GM12878 (cell line): ENCODE measurements around the gene LTB. TPM values are rescaled to one million over a fixed set of nuclear protein-coding genes. Genes with fewer than 3 reads are reported as not detected.
A peak's percentile ranks its signal among the peaks of the same experiment; 100 is the strongest.

ENCODE experiments used
- ATAC-seq: fragments of 200-7000 bp; cut with Tn5 transposase; 3 replicates; pipeline ENCODE4 v1.9.1; 2020; ENCODE audit warnings: mild to moderate bottlenecking, moderate library complexity
- BruUV-seq: library from RNA; stranded (reverse); fragments of 400-500 nt; replicated peaks from 2 replicates; lab custom pipeline; 2021; lab: Mats Ljungman, UMichigan
- CTCF ChIA-PET: fragments of 300-600 bp; sonication (Branson Sonifier 250); formaldehyde crosslinking; extraction: SDS; loops from one replicate; lab custom pipeline; 2021; ENCODE audit warnings: inconsistent platforms; lab: Yijun Ruan, JAX
- POLR2A ChIA-PET: fragments of 350-600 bp; formaldehyde crosslinking; extraction: SDS; loops from one replicate; lab custom pipeline; 2021; ENCODE audit warnings: inconsistent platforms; lab: Charles Lee
- RAD21 ChIA-PET: fragments of 300-600 bp; sonication (Branson Sonifier 250); formaldehyde crosslinking; loops from one replicate; lab custom pipeline; 2023; ENCODE audit warnings: antibody characterized with exemption; ENCODE audit not compliant: unreplicated experiment; lab: Charles Lee
- SMC1A ChIA-PET: fragments of 300-600 bp; sonication (Branson Sonifier 250); formaldehyde crosslinking; loops from one replicate; lab custom pipeline; 2023; ENCODE audit not compliant: unreplicated experiment, uncharacterized antibody; lab: Charles Lee
- DNase-seq: peaks from one replicate; pipeline ENCODE4 v3.0.0-alpha.2; 2011; ENCODE audit warnings: low read depth, low spot score
- FAIRE-seq: peaks from 3 replicates; lab custom pipeline; 2011; peaks lifted over from hg19 to GRCh38; lab: Jason Lieb, UNC
- H2AFZ ChIP-seq: 2 replicates; pipeline ENCODE4 v1.6.0; 2011; ENCODE audit warnings: low read depth, low read length, control low read depth; ENCODE audit not compliant: control insufficient read depth
- H3K27ac ChIP-seq: 2 replicates; pipeline ENCODE4 v1.5.1; 2011; ENCODE audit warnings: control low read depth; ENCODE audit not compliant: control insufficient read depth, insufficient read depth
- H3K27me3 ChIP-seq, 2 experiments: replicated peaks in 1 of 2; 2 replicates each; pipeline versions ENCODE4 v1.6.0 to v1.6.1; 2011; ENCODE audit warnings: low read length in 1 of 2; ENCODE audit not compliant: control insufficient read depth in 2 of 2, insufficient read depth in 2 of 2
- H3K36me3 ChIP-seq, 2 experiments: 2 replicates each; pipeline ENCODE4 v1.5.1; 2011; ENCODE audit warnings: low read length in 1 of 2; ENCODE audit not compliant: control insufficient read depth in 2 of 2, insufficient read depth in 2 of 2
- H3K4me1 ChIP-seq: 2 replicates; pipeline ENCODE4 v1.6.1; 2011; ENCODE audit warnings: mild to moderate bottlenecking, low read length, moderate library complexity, mixed read lengths; ENCODE audit not compliant: control insufficient read depth, insufficient read depth
- H3K4me2 ChIP-seq: 2 replicates; pipeline ENCODE4 v1.6.0; 2011; ENCODE audit warnings: control low read depth; ENCODE audit not compliant: control insufficient read depth, insufficient read depth
- H3K4me3 ChIP-seq: fragments of 200-600 bp; sonication (generic); 2 replicates; pipeline ENCODE4 v1.5.1; 2016
- H3K79me2 ChIP-seq: 2 replicates; pipeline ENCODE4 v1.6.0; 2011; ENCODE audit warnings: low read length; ENCODE audit not compliant: control insufficient read depth, insufficient read depth
- H3K9ac ChIP-seq: 2 replicates; pipeline ENCODE4 v1.8.0; 2011; ENCODE audit warnings: low read length, control low read depth, mixed read lengths; ENCODE audit not compliant: control insufficient read depth, insufficient read depth
- H3K9me3 ChIP-seq: replicated peaks from 3 replicates; pipeline ENCODE4 v1.5.1; 2011; ENCODE audit warnings: mild to moderate bottlenecking, low read length; ENCODE audit not compliant: control insufficient read depth, insufficient read depth
- H4K20me1 ChIP-seq: 2 replicates; pipeline ENCODE4 v1.6.0; 2011; ENCODE audit not compliant: control insufficient read depth, insufficient read depth
- BHLHE40 ChIP-seq, 2 experiments: fragments of 450-650 bp in 1 of 2; IDR thresholded peaks; 2 replicates each; pipeline ENCODE4 v1.6.1; 2011 to 2017; ENCODE audit warnings: low read depth in 2 of 2, borderline replicate concordance in 1 of 2, improper control_type of control experiment in 1 of 2, low read length in 1 of 2, mild to moderate bottlenecking in 1 of 2
- CREB1 ChIP-seq: IDR thresholded peaks from 2 replicates; pipeline ENCODE4 v1.6.1; 2012; ENCODE audit warnings: low read depth, mild to moderate bottlenecking, inconsistent platforms
- MEF2A ChIP-seq: IDR thresholded peaks from 2 replicates; pipeline ENCODE4 v1.6.1; 2011; ENCODE audit warnings: low read depth, mild to moderate bottlenecking, low read length, moderate library complexity; ENCODE audit not compliant: insufficient read depth
- POLR2A ChIP-seq: IDR thresholded peaks from 2 replicates; pipeline ENCODE4 v1.6.1; 2011; ENCODE audit warnings: low read depth, mild to moderate bottlenecking, low read length
- POLR2AphosphoS5 ChIP-seq: IDR thresholded peaks from 2 replicates; pipeline ENCODE4 v1.6.1; 2011; ENCODE audit warnings: mild to moderate bottlenecking, low read length, inconsistent platforms
- SMAD5 ChIP-seq: IDR thresholded peaks from 2 replicates; pipeline ENCODE4 v1.6.1; 2016; ENCODE audit warnings: antibody characterized with exemption, low read depth
- TCF12 ChIP-seq: IDR thresholded peaks from 2 replicates; pipeline ENCODE4 v1.6.1; 2011; ENCODE audit warnings: low read depth, mild to moderate bottlenecking, low read length
- ZBTB40 ChIP-seq: fragments of 450-650 bp; IDR thresholded peaks from 2 replicates; pipeline ENCODE4 v1.6.1; 2016; ENCODE audit warnings: mild to moderate bottlenecking, moderate library complexity, borderline replicate concordance
- WGBS: methylation state at CpG from one replicate; pipeline ENCODE4 v1.1.6; 2016; ENCODE audit warnings: low lambda C conversion rate; ENCODE audit not compliant: insufficient replicate concordance, insufficient coverage; ENCODE audit errors: missing lambda C conversion rate; 5-methylcytosine and 5-hydroxymethylcytosine counted together
- in situ Hi-C: fragments of 300-500 bp; cut with MboI; formaldehyde crosslinking; loops from 9 replicates; pipeline ENCODE4 v1.14.3; 2018; ENCODE audit warnings: mixed read lengths
- intact Hi-C: fragments of 100-400 bp; cut with micrococcal nuclease; formaldehyde crosslinking; loops from one replicate; pipeline ENCODE4 v1.14.2; 2022; ENCODE audit not compliant: unreplicated experiment
- polyA plus RNA-seq, 11 experiments: library from polyadenylated mRNA; depleted of rRNA in 4 of 11; unstranded in 6 of 11; stranded (reverse) in 5 of 11; fragments of >200 nt; fragmentation: Nextera tagmentation in 4 of 11; fragmentation: Illumina TruSeq in 1 of 11; extraction: Ambion mirVana in 4 of 11; extraction: Trizol in 1 of 11; gene quantifications; 1 replicate in 1 of 11; 2 replicates in 10 of 11; pipeline versions ENCODE4 v1.2.1 to v1.2.3, GENCODE V29; 2011 to 2016; ENCODE audit warnings: inconsistent platforms in 2 of 11, missing spikeins in 2 of 11, low read depth in 1 of 11
- total RNA-seq, 4 experiments: library from RNA; depleted of rRNA in 3 of 4; stranded (reverse); fragments of >200 nt in 3 of 4; fragmentation: Illumina TruSeq in 1 of 4; extraction: Trizol in 1 of 4; gene quantifications; 2 replicates each; pipeline versions ENCODE4 v1.2.1 to v1.2.3, GENCODE V29; 2013 to 2021

The LTB gene
- total and polyA plus RNA-seq, 10 of the 15 experiments (the other 5 are each of a cell fraction or from before 2014, with no cell fraction given), result 0.71 to 74.3 (median 20.0) TPM

- Histone ChIP-seq H3K4me1 (peaks cover 2% of the 10 kb centered on the region), H3K4me3 (peak overlapping the region; percentile 86; the same call in 1 of the 2 replicates), H4K20me1 (peaks cover 4% of the 10 kb centered on the region; the same call in 1 of the 2 replicates), H3K79me2 (peaks cover 39% of the 10 kb centered on the region), H3K27me3 (no peaks in the 10 kb centered on the region), H3K36me3 (peaks cover 31 to 39% of the 10 kb centered on the region in 2 experiments), H3K9me3 (no peaks in the 10 kb centered on the region), H2AFZ (no peak overlapping the region), H3K4me2 (peak overlapping the region; percentile 74), H3K27ac (no peak overlapping the region), H3K9ac (peak overlapping the region; percentile 99; the same call in 1 of the 2 replicates)
- BruUV-seq, result no TSS peak
- ChIA-PET CTCF (interaction anchor here (0.9 to 3.0 kb wide), 14 partner anchors 10 to 210 kb away, joined by 3 to 17 read pairs (median 4); partner anchors contain the start of genes ABHD16A, ATP6V1G2, BAG6 and LST1), POLR2A (interaction anchor here (0.6 to 5.2 kb wide), 10 partner anchors 16 to 183 kb away, joined by 3 to 58 read pairs (median 3); partner anchors contain the start of genes ABHD16A, APOM, BAG6 and C6orf47), SMC1A (interaction anchor here (0.7 to 2.9 kb wide), 14 partner anchors 10 to 240 kb away, joined by 3 to 15 read pairs (median 3); partner anchors contain the start of genes BAG6, C6orf47, GPANK1 and NEU1), RAD21 (interaction anchor here (0.7 to 2.6 kb wide), 6 partner anchors 29 to 147 kb away, joined by 3 to 11 read pairs (median 4); partner anchors contain the start of genes ATP6V1G2, BAG6, NFKBIL1 and TNF)
- WGBS, result 86% methylated on average over 10 of the region's 10 CpGs
- no peak for DNase-seq
- in situ Hi-C loops (no loop called here), intact Hi-C loops (no loop called here)
- no peak for TF ChIP-seq MEF2A
- TF ChIP-seq TCF12, result no peak
- TF ChIP-seq SMAD5, result peak; percentile 52; the same call in 1 of the 2 replicates
- TF ChIP-seq POLR2A, result 0 out of 2 replicates have a peak, but pooled peaks have one; percentile 15
- no peak for TF ChIP-seq CREB1
- TF ChIP-seq POLR2AphosphoS5, result 0 out of 2 replicates have a peak, but pooled peaks have one; percentile 24
- peak; percentile 19 to 57; a peak in 2 of 4 replicates for TF ChIP-seq BHLHE40 (IDR thresholded peaks at IDR 0.05; ENCODE audit: borderline replicate concordance in 1 of 2, low read depth in 2 of 2, low read length in 1 of 2)
- TF ChIP-seq ZBTB40, result no peak
- ATAC-seq, result no peak
- FAIRE-seq, result no peak
These were observed 40.5 kb upstream of the LTB start for GRCh38 chr6:31622684-31623091.
